Activated naive CD8-positive, alpha-beta T cell treated with anti-CD3 and anti-CD28 coated beads, Interleukin-2, amount 50 U/mL, for 16 hours (primary cell): ENCODE data around the gene FBXW8.

Experiments
- DNase-seq: peaks from one replicate; pipeline ENCODE4 v3.0.0-alpha.2; 2020; ENCODE audit warnings: low read depth, low spot score

FBXW8 gene

DNA sequence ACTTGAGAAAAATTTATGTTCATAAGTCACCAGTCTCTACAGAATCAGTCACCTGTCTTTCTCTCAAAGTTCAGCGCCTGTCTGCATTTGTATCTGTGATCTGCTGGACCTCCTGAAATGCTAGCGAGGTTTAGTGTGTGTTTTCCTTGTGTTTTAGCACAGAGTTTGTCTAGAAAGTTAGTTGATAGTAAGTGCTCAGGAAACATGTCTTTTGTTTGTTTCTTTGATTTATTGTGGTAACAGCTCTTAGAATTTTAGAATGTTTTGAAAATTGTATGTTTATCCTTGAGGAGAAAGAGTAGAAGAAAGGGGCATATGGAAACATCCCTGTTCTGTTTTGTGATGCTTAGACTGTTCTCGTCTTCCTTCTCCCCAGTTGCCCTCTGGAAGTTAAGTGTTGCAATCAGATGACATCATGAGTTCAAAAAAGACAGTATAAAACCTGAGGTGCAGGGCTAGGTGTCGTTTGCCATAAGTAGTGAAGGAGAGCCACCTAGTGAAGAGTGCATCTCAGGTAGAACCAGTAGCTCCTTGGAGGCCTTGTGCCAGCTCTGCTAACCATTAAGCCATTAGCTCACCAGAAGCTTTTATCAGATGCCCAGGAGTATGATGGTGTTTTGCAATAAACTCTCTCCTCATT lies 44.8 kb downstream of the FBXW8 start:
- DNase-seq: no peak

DNA sequence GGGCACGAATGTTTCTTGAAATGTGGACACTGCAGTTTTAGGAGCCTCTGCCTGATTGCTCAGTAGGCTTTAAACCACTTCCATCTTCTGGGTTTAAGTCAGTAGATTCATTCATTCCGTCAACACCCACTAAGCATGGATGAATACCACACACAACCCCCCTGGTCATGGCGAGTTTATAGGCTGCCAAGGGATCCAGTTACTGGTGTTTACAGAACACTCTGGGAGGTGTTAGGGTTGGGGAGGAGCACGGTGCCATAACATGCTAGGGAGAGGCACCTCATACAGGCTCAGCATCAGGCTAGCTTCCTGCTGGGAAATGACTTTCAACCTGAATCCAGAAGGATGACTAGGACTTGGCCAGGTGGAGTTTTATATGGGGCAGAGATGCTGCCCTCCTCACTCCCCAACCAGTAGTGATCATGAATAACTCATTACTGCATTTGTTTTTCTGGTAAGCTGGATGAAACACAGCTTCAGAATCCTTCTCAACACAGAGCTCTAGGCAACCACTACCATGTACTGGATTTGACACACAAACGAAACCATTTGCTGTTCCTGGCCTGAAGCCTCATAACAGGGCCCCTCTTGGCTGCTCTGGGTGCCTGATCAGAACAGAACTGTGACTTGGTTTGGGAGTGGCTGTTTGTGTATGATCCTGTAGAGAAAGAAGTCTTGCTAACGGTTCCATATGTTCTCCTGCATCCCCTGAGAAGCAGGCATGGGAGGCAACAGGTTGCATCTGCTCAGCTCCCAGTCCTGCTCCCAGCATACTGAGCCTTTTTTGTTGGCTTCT lies 47.9 kb downstream of the FBXW8 start:
- DNase-seq: no peak

DNA sequence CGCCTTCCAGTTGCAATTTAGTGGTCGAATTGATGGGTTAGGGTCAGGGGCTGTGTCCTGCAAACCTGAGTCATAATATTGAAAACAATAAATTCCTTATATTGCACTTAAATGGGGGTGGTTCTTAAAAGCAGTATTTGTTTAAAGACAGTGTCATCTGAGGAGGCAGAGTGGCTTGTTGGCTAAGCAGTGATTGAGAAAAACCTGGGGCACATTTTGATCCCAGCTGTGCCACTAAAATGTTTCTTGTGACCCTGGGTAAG lies 48.4 kb downstream of the FBXW8 start:
- no peak for DNase-seq

DNA sequence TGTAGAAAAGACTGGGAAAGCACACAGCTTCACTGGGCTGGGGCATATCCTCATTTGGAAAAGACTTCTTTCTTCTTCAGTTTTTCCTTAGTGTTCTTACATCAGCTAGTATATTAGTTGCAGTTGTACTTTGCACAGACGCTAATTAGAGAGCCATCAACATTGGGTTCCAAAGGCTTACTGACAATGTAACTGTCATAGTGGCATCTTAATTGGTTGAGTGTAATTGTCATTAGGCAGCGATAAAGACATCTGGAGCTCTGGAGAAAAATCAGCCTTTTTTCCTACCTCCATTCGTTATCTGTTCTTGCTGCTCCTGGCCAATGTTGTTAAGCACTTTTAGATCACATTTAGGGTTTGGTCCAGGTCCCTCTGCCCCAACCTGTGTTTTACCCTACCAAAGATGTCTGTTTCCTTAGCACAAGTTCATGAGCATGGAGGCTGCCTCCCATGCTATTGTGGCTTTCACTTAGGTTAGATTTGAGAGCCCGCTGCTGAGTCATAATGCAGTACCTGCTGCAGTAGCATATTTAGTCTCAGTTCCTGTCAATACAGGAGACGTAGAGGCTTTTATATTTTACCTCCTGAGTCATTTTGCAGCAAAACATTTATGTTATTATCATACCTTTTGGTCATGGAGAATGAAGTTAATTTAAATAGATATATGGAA lies 49.2 kb downstream of the FBXW8 start:
- DNase-seq: no peak

DNA sequence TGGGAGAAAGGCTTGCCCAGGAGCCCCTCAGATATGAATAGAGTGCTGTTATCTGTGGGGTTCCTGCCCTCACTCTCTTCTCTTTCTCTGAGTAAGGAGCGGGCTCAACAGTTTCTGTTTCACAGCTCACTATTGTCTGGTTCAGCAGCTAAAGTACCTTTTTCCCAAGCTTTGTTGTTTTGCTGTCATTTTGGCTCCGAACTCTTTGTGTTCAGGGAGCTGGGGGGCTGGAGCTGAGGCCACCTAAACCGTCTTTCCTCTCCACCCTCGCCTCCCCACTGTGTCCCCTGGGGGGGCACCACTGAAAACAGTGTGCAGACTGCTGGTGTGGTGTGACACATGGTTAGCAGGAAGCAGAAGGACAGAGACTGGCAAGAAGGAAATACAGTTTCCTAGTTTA lies 51.4 kb downstream of the FBXW8 start:
- no peak for DNase-seq

DNA sequence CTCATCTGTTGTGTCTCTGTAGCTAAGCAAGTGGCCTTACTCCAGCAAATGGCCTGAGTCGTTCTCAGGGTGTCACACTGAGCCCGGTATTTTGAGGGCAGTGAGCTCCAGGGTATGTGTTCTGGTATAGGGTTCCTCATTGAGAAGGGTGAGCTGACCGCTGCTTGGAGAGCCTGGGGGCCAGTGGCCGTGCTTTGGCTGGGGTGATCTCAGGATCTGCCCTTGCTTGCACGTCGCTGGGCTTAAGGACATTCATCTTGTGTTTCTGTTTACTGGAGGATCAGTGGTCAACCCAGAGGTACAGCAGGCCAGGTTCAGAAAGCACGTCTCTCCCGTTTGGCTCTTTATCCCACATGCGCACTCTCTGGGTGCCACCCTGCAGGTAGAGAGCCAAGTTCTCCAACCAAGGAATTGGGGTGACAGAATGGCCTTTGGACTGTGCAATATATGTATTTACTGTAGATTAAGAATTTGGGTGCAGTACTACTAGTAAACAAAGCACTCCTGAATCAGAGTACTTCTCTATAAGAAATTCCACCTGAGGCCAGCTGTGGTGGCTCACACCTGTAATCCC lies 52.1 kb downstream of the FBXW8 start:
- DNase-seq: no peak

DNA sequence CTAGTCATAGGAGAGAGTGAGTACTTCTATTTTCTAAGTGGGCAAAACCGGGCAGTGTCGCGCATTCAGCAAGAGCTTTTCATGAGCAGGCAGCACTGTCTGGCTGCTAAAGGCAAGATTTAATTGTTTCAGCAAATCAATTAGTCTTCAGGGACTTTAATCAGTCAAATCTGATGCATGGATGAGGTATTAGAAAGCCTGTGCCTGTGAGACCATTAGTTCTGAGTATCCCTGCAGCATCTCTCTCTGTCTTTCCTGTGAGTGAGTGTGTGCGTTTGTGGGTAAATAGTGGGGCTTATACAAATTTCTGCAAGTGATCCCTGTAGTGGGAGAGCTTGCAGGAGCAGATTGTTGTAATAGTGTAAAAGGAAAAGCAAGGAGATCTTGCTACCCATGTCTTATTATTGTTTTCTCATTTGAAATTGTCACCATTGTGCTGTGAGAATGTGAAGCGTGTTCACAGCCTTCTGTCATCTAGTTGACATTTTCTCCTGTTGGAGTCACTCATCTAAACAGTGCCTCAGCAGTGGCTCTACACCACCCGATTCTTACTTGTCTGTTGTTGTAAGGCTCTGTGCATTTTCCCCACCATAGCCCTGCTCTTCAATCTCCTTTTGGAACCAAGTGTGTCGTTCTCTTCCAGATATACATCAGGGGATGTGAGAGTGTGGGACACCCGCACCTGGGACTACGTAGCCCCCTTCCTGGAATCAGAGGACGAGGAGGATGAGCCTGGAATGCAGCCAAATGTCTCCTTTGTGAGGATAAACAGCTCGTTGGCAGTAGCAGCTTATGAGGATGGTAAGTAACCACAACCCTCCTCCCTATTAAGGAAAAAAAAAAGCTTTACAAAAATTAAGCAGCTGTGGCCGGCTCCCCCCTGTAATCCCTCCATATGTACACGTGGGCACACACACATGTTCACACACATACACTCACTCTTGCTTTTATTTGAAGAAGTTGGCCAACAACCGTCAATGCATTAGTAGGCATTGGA lies 53.6 kb downstream of the FBXW8 start:
- DNase-seq: no peak

DNA sequence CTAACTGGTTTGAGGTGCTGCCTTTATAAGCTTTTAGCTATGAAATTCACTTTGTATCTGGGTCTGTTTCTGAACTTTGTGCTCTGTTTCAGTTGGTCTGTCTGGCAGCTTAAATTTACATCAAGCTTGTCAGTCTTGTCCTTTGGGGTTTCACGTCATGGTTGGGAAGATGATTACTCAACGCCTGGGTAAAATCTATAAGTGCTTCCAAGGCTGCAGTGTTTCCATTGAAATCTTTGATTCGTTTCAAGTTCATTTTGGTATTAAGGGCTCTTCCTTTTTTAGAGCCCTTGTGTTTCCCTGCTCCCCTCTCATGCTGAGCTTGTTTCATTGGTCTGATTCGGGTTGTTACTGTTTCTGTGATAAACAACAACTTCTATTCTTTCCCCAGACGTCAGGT lies 58.2 kb downstream of the FBXW8 start:
- DNase-seq: no peak

DNA sequence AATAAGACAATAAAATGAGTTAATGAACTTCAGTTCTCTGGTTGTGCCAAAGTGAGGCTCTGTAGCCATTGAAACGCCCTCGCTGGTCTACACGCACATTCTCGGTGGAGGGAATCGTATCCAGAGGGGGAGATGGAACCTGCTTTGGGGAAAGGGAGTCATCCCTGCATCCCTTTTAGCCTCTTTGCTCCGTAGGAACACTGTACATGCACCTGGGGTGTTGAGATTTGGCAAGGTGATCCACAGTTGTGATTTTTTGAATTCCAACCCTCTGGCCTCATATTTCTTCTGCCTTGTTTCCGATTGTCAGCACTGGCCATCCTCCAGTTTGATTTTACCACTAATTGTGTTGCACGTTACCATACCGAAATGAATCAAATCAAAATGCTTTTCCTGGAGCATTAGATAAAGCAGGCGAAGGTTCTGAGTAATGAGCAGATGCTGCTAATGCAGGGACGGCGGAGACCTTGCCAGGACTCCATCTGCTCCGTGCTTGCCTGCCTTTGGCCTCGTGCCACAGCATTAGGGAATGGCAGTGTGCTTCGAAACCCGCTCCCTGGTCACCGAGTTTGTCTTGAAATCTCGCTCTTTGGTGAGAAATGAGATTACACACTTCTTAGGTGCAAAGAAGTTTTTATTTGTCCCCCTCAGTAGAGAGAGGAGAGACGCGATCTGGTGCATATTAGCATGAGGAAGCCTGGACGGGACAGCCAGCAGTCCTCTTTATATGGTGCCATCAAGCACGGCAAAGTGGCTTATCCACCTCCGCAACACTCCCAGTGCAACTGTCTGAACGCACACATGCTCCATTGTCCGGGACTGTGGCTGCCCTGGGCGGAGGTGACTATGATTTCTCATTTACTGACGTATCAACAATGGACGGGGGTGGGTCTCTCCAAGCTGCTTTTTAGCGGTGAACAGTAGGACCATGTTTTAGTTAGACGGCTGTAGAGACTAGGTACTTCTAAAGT lies 59.1 kb downstream of the FBXW8 start:
- no peak for DNase-seq

DNA sequence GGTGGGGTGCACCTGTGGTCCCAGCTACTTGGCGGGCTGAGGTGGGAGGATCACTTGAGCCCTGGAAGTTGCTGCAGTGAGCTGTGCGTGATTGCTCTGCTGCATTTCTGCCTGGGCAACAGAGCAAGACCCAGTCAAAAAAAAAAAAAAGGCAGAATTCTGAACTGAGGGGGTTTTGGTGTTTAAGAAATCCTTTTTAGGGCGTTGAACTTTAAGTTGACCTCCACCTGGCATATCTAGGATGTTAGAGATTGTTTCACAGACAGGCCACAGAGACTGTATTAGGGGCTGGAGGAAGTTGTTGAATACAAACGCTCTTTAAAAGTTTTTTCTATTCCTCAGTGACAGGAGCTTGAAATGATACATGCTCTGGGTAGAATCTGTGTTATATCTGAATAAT lies 60.5 kb downstream of the FBXW8 start:
- DNase-seq: no peak

DNA sequence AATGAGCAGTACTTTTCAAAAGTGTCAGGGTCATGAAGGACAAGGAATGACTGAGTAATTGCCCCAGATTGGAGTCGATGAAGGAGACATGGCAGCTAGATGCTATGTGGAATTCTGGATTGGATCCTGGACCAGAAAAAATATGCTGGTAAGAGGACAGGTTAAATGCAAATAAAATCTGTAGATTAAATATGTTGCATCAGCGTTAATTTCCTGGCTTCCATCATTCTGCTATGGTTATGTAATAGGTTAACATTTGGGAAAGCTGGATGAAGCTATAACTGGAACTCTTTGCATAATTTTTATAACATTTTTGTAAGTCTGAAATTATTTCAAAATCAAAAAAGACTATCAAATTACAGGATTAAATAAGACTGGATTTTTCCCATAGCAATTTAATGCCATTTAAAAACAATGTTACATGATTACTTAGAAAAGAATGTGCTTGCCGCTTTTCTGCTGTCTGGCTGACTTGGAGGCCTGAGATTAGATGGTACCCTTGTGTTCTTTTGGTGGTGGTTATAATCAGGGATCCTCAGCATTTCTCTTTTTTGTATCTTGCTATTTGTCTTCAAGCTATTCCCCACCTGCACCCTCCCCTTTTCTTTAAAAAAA lies 65.1 kb downstream of the FBXW8 start:
- DNase-seq: no peak

DNA sequence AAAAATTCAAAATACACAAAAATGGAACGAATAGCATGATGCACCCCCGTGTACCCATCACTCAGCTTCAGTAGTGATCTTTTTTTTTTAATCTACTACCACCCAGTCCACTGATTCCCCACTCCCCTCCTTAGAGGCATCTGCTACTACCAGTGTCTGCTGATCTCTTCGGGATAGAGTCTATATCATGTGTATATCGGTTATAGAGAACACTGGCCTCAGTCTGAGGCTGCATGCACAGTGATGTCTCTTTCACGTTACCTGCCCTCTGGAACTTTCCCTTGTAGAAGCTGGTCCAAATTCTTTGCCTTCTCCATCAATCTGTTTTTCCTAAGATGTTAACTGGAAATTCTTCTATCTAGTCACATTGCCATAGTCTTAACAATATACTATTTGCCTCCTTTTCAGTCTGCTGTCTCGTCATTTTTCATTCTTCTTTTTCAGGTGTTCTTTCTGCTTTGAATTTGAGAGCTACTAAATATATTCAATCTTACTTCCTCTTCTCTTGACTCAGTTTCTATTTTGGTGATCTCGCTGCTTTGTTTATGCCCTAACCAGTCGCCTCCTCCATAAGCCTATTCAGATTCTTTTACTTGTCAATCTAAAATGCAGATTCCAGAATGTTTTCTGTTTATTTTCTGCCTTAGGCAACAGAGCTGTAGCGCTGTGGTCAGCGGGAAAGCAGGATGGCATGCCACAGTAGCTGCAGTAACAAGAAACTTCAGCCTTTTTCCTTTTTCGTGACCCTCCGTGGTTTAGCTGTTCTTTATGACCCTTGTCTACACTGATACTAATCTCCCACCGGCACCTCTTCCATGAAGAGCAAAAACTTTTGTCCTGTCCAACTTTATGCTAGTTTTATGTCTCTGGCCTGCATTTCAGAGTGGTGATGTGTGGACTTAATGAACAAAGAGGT lies 67.0 kb downstream of the FBXW8 start:
- no peak for DNase-seq

DNA sequence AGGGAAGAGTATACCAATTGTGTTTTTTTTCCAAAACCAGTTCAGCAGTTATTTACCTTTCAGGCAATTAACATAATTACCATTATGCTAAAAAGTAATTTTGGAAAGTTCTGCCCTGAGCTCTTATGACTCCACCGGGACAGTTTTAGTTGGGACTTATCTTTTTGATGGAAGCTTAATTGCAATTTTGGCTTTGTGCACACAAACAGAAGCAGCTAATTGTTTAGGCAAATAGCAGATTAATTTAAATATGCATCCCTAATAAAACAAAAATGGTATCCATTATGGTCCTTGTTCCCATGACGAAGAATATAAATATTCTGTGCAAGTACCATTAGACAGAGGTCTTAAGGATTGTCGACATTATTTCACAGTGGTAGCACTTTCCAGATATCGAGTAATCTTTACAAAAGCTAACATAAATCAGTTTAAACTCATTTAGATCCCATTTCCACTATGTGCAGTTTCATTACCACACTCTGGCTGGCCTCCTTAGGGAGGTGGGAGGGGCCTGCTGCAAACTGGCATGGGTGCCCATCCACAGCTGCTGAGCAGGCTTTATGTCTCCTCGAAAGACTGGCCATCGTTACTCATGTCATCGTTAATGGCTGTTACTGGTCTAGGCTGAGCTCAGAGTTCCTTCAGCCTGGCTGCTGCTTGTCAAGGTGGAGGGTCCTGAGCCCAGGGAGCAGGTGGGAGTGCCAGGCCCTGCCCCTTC lies 68.2 kb downstream of the FBXW8 start:
- no peak for DNase-seq

DNA sequence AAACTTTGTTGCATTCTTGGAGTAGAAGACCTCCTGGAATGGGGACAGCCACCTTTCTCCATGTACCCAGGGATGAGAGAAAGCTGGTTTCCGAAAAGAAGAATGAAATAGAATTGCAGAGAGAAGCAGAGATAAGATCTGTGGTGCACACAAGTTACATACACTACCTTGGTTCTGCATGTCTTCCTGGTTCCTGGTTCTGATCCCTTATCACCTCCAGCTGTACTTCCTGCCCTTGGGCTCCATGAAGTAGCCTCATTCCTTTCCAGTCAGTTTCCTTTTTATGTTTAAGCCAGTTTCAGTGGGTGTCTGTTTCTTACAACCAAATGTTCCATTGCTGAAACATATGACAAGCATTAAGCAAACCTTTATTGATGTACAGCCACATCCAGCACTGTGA lies 69.3 kb downstream of the FBXW8 start:
- DNase-seq: no peak

DNA sequence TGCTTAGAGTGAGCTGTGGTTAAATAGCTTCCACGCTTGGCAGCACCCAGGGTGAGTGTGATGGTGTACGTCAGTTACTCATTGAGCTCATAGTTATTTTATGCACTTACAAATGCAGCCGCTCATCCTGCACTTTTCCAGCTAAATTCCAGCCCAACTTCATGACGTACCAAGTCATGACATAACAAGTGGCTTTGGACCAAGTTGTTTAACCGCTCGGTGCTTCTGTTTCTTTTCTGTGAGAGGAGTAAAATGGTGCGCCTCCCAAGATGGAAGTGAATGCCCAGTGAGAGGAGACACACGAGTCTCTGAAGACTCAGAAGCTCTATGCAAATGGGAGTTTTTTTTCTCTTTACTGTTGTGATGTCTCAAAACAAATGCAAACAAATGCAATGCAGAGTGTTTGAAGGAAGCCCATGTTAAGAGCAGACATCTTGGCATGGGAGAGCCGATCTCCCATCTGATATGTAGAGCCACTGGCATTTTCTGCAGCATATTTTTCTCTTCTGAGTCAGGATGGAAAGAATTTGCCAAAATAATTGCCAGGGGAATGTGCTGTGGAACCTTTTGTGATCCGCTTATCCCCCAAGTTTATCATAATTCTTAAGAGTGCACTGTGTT lies 72.2 kb downstream of the FBXW8 start:
- DNase-seq: no peak

DNA sequence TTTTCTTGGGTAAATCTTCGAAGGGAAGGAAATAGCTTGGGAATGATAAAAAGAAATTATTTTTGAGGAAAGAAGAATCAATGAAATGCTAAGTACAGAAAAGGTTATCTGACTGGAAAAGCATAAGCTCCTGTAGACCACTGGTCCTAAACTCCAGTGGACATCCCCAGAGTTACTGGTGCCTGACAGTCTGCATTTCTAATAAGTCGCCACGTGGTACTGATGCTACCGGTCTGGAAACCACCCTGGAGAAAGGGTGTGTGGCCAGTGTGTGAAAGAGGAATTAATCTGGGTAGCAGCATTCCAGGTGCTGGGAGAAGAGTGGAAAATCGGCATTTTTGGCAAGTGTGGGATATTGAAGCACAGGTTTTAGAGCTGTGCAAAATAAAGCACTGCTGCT lies 73.3 kb downstream of the FBXW8 start:
- DNase-seq: no peak

DNA sequence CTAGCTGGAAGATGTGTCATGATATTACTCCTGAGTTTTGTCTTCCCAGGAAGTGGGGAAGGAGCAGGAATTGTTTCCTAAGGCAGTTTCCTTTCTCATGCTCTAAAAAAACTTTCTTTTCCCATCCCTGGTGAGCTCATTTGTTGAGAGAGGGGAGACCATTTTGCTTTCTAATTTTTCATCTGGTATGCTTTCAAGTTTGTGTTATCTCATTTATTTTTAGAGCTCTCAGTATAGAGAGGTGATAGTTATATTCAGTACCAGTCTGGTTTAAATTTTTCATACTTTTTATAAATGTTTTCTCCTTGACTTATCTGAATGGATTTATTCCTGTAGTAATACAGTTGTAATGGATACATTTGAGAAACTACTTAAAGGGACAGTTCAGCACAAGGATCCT lies 79.6 kb downstream of the FBXW8 start:
- DNase-seq: no peak
